ENCODE data around the gene ZNF778.
"Not testable (repeated sequence)": the region's sequence is repeated elsewhere in the genome, so short reads cannot be mapped to it uniquely, and the experiment has no call there.

ZNF778 gene

GRCh38 chr16:89183463-89183862, 34.0 kb upstream of the ZNF778 start:
- DNase-seq = no peak

DNA sequence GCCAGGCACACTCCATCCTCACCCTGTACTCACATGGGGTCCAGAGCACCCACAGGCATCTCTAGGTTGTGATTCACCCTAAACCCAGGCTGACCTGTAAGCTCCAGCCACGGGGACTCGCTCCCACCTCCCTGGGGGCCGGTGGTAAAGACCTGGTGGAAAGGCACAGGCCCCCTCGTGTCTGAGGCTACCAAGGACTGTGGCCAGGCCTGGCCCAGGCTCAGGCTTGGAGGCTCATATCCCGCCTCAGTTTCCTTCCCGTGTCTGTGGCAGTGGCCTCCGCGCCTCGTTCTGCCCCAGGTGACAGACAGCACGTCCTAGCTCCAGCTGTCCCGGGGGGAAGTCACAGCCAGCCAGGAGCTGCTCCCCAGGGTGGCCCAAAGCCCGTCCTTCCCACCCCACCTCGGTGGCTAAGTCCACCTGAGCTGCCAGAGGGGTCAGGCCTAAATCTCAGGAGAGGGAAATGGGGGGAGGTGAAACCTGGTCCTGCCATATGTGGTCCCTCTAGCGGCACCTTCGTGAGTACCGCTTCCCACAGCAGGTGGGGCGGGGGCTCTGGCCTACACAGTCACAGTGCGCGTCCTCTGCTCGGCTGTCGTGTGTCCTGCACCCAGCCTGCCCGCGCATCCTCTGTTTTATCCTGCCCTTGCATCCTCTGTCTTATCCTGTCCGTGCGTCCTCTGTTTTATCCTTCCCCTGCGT, 33.4 kb upstream of the ZNF778 start:
- DNase-seq = peak in 1 of 2 experiments; percentile 63

DNA sequence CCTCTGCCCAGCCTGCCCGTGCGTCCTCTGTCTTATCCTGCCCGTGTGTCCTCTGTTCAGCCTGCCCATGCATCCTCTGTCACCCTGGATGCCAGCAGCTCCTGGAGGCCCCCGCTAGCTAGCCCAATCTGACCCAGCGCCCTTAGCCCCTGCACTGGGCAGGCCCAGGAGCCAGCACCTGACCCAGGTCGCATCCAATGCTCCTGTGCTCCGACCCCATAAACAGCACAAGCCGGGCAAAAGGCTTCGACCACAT, 32.9 kb upstream of the ZNF778 start:
- DNase-seq = no peak

GRCh38 chr16:89184933-89185794, 32.3 kb upstream of the ZNF778 start:
- DNase-seq = no peak

- DNase-seq = not testable (repeated sequence)
Observed at GRCh38 chr16:89185887-89186592, 31.5 kb upstream of the ZNF778 start.

DNA sequence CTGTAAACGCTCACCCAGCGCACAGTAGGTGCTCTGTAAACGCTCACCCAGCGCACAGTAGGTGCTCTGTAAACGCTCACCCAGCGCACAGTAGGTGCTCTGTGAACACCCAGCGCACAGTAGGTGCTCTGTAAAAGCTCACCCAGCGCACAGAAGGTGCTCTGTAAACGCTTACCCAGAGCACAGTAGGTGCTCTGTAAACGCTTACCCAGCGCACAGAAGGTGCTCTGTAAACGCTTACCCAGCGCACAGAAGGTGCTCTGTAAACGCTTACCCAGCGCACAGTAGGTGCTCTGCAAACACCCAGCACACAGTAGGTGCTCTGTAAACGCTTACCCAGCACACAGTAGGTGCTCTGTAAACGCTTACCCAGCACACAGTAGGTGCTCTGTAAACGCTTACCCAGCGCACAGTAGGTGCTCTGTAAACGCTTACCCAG, 30.9 kb upstream of the ZNF778 start:
- DNase-seq = not testable (repeated sequence)

DNA sequence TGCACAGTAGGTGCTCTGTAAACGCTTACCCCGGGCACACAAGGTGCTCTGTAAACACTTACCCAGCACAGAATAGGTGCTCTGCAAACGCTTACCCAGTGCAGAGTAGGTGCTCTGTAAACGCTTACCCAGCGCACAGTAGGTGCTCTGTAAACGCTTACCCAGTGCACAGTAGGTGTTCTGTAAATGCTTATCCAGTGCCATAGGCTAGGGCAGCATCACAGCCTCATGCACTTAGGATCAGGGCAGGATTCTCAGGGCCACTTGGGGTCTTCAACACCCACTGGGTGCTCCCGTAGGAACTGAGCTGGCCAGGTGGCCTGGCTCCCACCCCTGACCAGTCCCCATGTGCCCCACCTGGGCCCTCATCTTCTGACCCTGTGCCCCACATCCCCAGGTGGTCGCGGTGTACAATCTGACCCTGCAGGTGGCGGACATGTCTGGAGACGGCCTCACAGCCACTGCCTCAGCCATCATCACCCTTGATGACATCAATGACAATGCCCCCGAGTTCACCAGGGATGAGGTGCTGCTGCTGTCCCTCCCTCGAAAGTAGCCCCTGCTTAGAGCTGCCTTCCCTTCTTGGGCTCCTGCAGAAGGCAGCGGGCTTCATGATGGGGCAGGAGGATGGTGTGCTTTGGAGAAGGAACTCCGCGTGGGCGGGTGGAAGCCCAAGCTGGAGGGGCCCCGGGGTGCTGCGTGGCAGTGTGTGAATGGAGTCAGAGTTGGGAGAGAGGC, 30.3 kb upstream of the ZNF778 start:
- no peak for DNase-seq

DNA sequence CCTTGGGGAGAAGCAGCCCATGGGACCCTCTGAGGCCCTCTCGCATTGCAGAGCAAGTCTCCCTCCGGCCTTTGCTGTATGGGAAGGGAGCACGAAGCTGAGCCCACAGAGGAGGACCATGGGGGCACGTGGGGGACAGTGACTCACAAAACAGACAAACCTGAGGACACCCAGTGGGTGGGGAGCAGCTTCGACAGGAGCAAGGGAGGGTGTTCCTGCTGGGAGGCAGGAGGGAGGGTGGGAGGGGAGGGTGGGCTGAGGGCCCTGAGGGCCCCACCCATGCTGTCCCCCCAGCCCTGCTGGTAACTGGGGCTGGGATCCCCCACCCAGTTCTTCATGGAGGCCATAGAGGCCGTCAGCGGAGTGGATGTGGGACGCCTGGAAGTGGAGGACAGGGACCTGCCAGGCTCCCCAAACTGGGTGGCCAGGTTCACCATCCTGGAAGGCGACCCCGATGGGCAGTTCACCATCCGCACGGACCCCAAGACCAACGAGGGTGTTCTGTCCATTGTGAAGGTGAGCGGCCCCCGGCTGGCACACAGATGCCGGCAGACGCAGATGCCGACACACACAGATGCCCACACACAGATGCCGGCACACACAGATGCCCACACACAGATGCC, 29.6 kb upstream of the ZNF778 start:
- DNase-seq = no peak

DNA sequence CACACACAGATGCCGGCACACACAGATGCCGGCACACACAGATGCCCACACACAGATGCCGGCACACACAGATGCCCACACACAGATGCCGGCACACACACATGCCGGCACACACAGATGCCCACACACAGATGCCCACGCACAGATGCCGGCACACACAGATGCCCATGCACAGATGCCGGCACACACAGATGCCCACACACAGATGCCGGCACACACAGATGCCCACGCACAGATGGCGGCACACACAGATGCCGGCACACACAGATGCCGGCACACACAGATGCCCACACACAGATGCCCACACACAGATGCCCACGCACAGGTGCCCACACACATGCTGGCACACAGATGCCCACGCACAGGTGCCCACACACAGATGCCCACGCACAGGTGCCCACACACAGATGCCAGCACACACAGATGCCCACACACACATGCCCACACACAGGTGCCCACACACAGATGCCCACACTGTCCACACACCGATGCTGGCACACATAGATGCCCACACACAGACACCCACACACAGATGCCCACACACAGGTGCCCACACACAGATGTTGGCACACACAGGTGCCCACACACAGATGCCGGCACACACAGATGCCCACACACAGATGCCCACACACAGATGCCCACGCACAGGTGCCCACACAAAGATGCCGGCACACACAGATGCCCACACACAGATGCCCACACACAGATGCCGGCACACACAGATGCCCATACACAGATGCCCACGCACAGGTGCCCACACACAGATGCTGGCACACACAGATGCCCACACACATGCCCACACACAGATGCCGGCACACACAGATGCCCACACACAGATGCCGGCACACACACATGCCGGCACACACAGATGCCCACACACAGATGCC, 28.8 kb upstream of the ZNF778 start:
- DNase-seq = not testable (repeated sequence)

GRCh38 chr16:89189358-89190025, 28.0 kb upstream of the ZNF778 start:
- no peak for DNase-seq

GRCh38 chr16:89190150-89190958, 27.1 kb upstream of the ZNF778 start:
- DNase-seq = no peak

- DNase-seq = no peak
Observed at GRCh38 chr16:89191033-89191900, 26.2 kb upstream of the ZNF778 start.

DNA sequence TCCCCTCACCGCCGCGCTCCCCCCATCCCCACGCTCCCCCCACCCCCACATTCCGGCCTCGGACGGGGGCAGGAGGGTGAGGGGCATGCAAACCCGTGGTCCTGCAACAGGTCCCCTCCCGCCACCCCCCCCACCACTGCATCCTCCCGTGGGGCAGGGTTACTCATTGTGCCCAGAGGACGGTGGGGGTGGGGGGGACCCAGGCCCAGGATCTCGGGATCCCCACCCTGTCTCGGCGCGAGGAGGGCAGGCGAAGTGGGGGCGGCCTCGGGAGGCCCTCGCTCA, 25.7 kb upstream of the ZNF778 start:
- DNase-seq = no peak

DNA sequence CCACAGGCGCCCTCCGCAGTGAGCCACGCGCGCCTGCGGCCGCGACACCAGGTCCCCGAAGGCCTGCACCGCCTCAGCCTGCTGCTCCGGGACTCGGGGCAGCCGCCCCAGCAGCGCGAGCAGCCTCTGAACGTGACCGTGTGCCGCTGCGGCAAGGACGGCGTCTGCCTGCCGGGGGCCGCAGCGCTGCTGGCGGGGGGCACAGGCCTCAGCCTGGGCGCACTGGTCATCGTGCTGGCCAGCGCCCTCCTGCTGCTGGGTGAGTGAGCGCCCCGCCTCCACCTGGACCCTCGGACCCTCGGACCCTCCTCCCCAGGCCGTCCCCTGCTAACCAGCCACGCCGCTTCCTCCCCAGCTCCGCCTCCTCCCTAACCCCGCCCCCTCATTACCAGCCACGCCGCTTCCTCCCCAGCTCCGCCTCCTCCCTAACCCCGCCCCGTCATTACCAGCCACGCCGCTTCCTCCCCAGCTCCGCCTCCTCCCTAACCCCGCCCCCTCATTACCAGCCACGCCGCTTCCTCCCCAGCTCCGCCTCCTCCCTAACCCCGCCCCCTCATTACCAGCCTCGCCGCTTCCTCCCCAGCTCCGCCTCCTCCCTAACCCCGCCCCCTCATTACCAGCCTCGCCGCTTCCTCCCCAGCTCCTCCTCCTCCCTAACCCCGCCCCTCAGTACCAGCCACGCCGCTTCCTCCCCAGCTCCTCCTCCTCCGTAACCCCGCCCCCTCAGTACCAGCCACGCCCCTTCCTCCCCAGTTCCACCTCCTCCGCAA, 25.1 kb upstream of the ZNF778 start:
- peak in 1 of 2 experiments; percentile 25 for DNase-seq

GRCh38 chr16:89192956-89193575, 24.4 kb upstream of the ZNF778 start:
- no peak for DNase-seq

DNA sequence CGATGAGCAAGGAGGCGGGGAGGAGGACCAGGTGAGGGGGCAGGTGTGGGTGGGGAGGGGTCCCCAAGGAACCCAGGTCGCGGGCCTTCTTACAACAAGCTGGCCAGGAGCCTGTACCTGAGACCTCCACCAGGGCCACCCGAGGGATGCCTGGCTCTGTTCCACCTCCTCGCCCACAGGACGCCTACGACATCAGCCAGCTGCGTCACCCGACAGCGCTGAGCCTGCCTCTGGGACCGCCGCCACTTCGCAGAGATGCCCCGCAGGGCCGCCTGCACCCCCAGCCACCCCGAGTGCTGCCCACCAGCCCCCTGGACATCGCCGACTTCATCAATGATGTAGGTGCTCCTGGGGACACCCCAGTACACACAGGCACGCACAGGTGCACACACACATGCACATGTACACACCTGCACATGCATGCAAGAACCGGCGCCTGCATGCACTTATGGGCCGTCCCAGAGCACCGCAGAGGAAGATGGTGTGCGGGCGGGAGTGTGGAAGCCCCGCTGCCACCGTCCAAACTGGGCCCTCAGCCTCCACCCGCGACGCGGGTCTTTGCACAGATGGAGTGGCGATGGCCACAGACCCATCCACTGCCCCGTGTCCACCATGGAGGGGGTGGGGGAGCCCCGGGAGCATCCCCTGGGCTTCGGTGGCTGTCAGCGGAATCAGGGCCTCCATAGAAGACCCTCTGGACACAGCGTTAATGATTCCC, 23.8 kb upstream of the ZNF778 start:
- no peak for DNase-seq
